PC-9 (cell line): ENCODE measurements around the gene CRYBG1. TPM values are rescaled to one million over a fixed set of nuclear protein-coding genes. Genes with fewer than 3 reads are reported as not detected.

ENCODE experiments used
- BruUV-seq: library from RNA; stranded (reverse); fragments of 400-500 nt; replicated peaks from 2 replicates; lab custom pipeline; 2021; lab: Mats Ljungman, UMichigan
- CTCF ChIA-PET: fragments of 300-600 bp; sonication (Branson Sonifier 250); formaldehyde crosslinking; loops from one replicate; lab custom pipeline; 2022; ENCODE audit warnings: antibody characterized with exemption; lab: Charles Lee
- POLR2A ChIA-PET: fragments of 300-600 bp; sonication (Branson Sonifier 250); formaldehyde crosslinking; loops from one replicate; lab custom pipeline; 2022; ENCODE audit warnings: antibody characterized with exemption; ENCODE audit not compliant: unreplicated experiment; lab: Charles Lee
- DNase-seq, 2 experiments: peaks; one replicate each; pipeline versions ENCODE4 v3.0.0 to v3.0.0-alpha.2; 2015 to 2022; ENCODE audit warnings: mixed read lengths in 1 of 2
- H2AFZ ChIP-seq: fragments of 200-600 bp; sonication (generic); 2 replicates; pipeline ENCODE4 v1.8.1; 2017; ENCODE audit warnings: antibody characterized with exemption
- H3F3A ChIP-seq: fragments of 200-600 bp; sonication (generic); 2 replicates; pipeline ENCODE4 v1.8.1; 2017; ENCODE audit warnings: antibody characterized with exemption, mild to moderate bottlenecking, low read depth; ENCODE audit not compliant: insufficient read depth
- H3K27ac ChIP-seq: fragments of 200-600 bp; sonication (generic); 2 replicates; pipeline ENCODE4 v1.6.1; 2016; ENCODE audit warnings: mixed run types
- H3K27me3 ChIP-seq: fragments of 200-600 bp; sonication (generic); 2 replicates; pipeline ENCODE4 v1.6.1; 2016; ENCODE audit warnings: low read depth, mixed run types; ENCODE audit not compliant: insufficient read depth
- H3K36me3 ChIP-seq: fragments of 200-600 bp; sonication (generic); 2 replicates; pipeline ENCODE4 v1.6.1; 2016; ENCODE audit warnings: low read depth, mixed run types
- H3K4me1 ChIP-seq: fragments of 200-600 bp; sonication (generic); replicated peaks from 2 replicates; pipeline ENCODE4 v1.6.1; 2016; ENCODE audit warnings: mixed run types; ENCODE audit not compliant: insufficient read depth
- H3K4me2 ChIP-seq: fragments of 200-600 bp; sonication (generic); 2 replicates; pipeline ENCODE4 v1.6.1; 2017; ENCODE audit warnings: mixed run types
- H3K4me3 ChIP-seq: fragments of 200-600 bp; sonication (generic); 2 replicates; pipeline ENCODE4 v1.6.1; 2016; ENCODE audit warnings: mixed run types
- H3K79me2 ChIP-seq: fragments of 200-600 bp; sonication (generic); 2 replicates; pipeline ENCODE4 v1.6.1; 2017; ENCODE audit warnings: low read depth, mixed run types
- H3K9me2 ChIP-seq: fragments of 200-600 bp; sonication (generic); 2 replicates; pipeline ENCODE4 v1.8.1; 2017; ENCODE audit warnings: mild to moderate bottlenecking; ENCODE audit not compliant: insufficient read depth
- H3K9me3 ChIP-seq: fragments of 200-600 bp; sonication (generic); 2 replicates; pipeline ENCODE4 v1.8.1; 2016; ENCODE audit warnings: low read depth; ENCODE audit not compliant: insufficient read depth
- H4K20me1 ChIP-seq: fragments of 200-600 bp; sonication (generic); 2 replicates; pipeline ENCODE4 v1.8.1; 2017; ENCODE audit not compliant: insufficient read depth
- EZH2 ChIP-seq: fragments of 200-600 bp; sonication (generic); IDR thresholded peaks from 2 replicates; pipeline ENCODE4 v1.8.0; 2017; ENCODE audit warnings: antibody characterized with exemption, low read depth
- intact Hi-C: fragments of 100-400 bp; cut with micrococcal nuclease; formaldehyde crosslinking; loops from one replicate; pipeline ENCODE4 v1.10.0; 2022; ENCODE audit not compliant: unreplicated experiment
- total RNA-seq: library from RNA; stranded (reverse); gene quantifications from 2 replicates; pipeline ENCODE4 v1.2.3, GENCODE V29; 2021
- TF ChIP-seq, protein P1 (sequence below): fragments of 200-600 bp; sonication (generic); conservative IDR thresholded peaks from 2 replicates; pipeline ENCODE4 v1.6.1; 2017; ENCODE audit warnings: mixed run types, antibody characterized with exemption, mild to moderate bottlenecking, moderate library complexity

The CRYBG1 gene
- total RNA-seq, 1 experiment from 2014 or later, result 49.3 TPM

DNA sequence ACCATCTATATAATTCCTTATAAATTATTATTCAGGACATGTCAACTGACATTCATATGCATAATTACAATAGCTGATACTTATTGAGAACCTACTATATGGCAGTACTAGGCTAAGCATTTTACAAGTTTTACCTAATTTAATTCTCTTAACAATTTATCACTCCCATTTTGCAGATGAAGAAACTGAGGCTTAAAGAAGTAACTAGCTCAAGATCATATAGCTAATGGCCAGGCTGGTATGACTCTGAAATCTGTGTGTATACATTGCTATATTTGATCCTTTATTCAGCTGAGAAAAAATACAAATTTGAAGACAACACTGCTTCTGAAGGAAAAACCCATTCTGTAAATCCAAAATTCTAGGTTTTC, 85.0 kb downstream of the CRYBG1 start:
- Histone ChIP-seq H3F3A (peaks cover 4% of the 10 kb centered on the region; the same call in 1 of the 2 replicates), H3K9me2 (no peaks in the 10 kb centered on the region), H3K9me3 (no peaks in the 10 kb centered on the region), H3K4me1 (peaks cover 25% of the 10 kb centered on the region), H3K27ac (no peak overlapping the region), H3K27me3 (no peaks in the 10 kb centered on the region), H3K4me2 (no peak overlapping the region), H3K36me3 (no peaks in the 10 kb centered on the region), H3K4me3 (no peak overlapping the region), H3K79me2 (no peaks in the 10 kb centered on the region), H2AFZ (no peak overlapping the region), H4K20me1 (no peaks in the 10 kb centered on the region)
- no peak for DNase-seq
- CTCF ChIA-PET, result interaction anchor here (0.6 to 1.0 kb wide), 2 partner anchors 85 to 106 kb away, joined by 3 read pairs; partner anchors contain the start of gene CRYBG1
- no peak for TF ChIP-seq EZH2
- TF ChIP-seq, protein P1, sequence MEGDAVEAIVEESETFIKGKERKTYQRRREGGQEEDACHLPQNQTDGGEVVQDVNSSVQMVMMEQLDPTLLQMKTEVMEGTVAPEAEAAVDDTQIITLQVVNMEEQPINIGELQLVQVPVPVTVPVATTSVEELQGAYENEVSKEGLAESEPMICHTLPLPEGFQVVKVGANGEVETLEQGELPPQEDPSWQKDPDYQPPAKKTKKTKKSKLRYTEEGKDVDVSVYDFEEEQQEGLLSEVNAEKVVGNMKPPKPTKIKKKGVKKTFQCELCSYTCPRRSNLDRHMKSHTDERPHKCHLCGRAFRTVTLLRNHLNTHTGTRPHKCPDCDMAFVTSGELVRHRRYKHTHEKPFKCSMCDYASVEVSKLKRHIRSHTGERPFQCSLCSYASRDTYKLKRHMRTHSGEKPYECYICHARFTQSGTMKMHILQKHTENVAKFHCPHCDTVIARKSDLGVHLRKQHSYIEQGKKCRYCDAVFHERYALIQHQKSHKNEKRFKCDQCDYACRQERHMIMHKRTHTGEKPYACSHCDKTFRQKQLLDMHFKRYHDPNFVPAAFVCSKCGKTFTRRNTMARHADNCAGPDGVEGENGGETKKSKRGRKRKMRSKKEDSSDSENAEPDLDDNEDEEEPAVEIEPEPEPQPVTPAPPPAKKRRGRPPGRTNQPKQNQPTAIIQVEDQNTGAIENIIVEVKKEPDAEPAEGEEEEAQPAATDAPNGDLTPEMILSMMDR, result no peak
- POLR2A ChIA-PET, result interaction anchor here (0.6 kb wide), 1 partner anchor 11 kb away, joined by 4 read pairs; no protein-coding TSS in a partner anchor
- no TSS peak for BruUV-seq
- intact Hi-C loops, result loop anchor here (1.0 to 10.0 kb wide), 4 partner anchors 67 to 1011 kb away; partner anchors contain the start of genes BEND3 and CRYBG1

DNA sequence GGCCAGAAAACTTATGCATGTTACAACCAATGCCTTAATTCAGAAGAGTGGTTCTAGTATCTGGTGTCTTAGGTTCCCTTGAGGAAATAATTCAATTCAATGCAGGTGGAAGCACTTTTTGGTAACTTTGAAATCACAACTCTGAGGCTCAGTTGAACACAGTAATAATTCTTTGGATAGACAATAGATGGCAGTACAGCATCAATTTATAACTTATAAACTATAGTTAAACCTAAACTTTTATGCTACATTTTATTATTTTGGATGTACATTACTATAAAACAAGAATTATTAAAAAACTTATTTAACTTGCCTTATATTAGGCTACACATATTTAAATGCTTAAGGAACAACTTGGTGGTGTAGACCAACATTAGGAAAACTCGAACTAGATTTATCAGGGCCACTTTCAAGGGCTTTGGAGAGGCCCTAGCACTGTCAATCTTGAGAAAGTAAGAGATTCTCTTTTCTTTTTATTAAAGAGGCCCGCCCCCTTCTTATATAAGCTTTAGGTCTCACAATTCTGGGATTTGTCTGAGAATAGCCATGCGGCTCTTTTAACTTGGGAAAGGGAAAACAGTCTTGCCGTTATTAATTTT, 85.9 kb downstream of the CRYBG1 start:
- intact Hi-C loops, result loop anchor here (1.0 to 10.0 kb wide), 7 partner anchors 66 to 1012 kb away; partner anchors contain the start of gene BEND3
- Histone ChIP-seq H3K4me2 (no peak overlapping the region), H2AFZ (no peak overlapping the region), H4K20me1 (no peaks in the 10 kb centered on the region), H3K36me3 (no peaks in the 10 kb centered on the region), H3K27me3 (no peaks in the 10 kb centered on the region), H3K9me2 (no peaks in the 10 kb centered on the region), H3K4me1 (peaks cover 21% of the 10 kb centered on the region), H3K9me3 (no peaks in the 10 kb centered on the region), H3K27ac (no peak overlapping the region), H3F3A (peaks cover 4% of the 10 kb centered on the region; the same call in 1 of the 2 replicates), H3K4me3 (no peak overlapping the region), H3K79me2 (no peaks in the 10 kb centered on the region)
- TF ChIP-seq, protein P1, result peak; percentile 83
- no peak for TF ChIP-seq EZH2
- CTCF ChIA-PET, result no interaction called here
- POLR2A ChIA-PET, result no interaction called here
- no TSS peak for BruUV-seq
- no peak for DNase-seq

DNA sequence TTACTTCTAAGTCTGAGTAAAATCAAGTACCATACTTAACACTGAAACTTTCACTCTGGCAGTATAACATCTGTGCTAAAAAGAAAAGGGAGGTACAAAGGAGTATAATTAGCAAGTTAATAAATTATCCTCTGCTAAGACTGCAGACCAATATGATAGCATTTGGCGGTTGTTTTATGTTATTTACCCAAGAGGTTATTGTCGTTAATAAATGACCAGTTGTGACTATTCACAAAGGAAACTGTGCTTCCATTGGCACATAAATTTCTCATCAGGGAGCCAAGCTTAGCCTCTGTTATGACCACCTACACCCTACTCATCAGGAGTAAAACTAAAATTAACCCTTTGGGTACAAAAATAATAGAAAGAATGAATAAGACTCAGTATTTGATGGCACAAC, 86.5 kb downstream of the CRYBG1 start:
- no peak for DNase-seq
- POLR2A ChIA-PET, result no interaction called here
- CTCF ChIA-PET, result no interaction called here

More for the DNA sequence above, 86.5 kb downstream of the CRYBG1 start:
- Histone ChIP-seq H3K4me3 (no peak overlapping the region), H2AFZ (no peak overlapping the region), H3K4me1 (peaks cover 16% of the 10 kb centered on the region), H3K9me2 (no peaks in the 10 kb centered on the region), H3K79me2 (no peaks in the 10 kb centered on the region), H4K20me1 (no peaks in the 10 kb centered on the region), H3K4me2 (no peak overlapping the region), H3K36me3 (no peaks in the 10 kb centered on the region), H3K27ac (no peak overlapping the region), H3K27me3 (no peaks in the 10 kb centered on the region), H3K9me3 (no peaks in the 10 kb centered on the region), H3F3A (peaks cover 4% of the 10 kb centered on the region; the same call in 1 of the 2 replicates)
- no TSS peak for BruUV-seq
- TF ChIP-seq EZH2, result no peak
- TF ChIP-seq, protein P1, result no peak
- intact Hi-C loops, result loop anchor here (1.0 to 10.0 kb wide), 7 partner anchors 65 to 1012 kb away; partner anchors contain the start of gene BEND3
